AG10803 (cell line): ENCODE data around the gene TBC1D12.
A peak's percentile ranks its signal among the peaks of the same experiment; 100 is the strongest.

Source experiments
- DNase-seq: peaks from one replicate; pipeline ENCODE4 v3.0.0; 2010; ENCODE audit warnings: low read depth
- H3K4me3 ChIP-seq: 2 replicates; pipeline ENCODE4 v1.5.1; 2011; ENCODE audit warnings: mild to moderate bottlenecking, low read length, control low read depth
- CTCF ChIP-seq: conservative IDR thresholded peaks from 2 replicates; pipeline ENCODE4 v1.5.1; 2011; ENCODE audit warnings: mild to moderate bottlenecking, low read length, control low read depth, inconsistent platforms

Gene TBC1D12

DNA sequence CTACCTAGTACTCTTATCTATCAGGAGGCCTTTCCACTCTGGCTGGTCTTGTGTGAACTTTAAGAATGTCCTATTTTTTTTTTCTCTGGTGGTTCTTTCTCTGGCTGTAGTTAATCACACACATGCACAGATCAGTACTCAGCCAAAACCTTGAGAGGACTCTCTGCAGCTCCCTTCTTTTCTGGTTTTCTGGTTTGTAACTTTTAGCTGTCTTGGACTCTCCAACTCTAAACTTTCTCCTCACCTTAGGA lies 88.4 kb downstream of the TBC1D12 start:
- no peak overlapping the region for H3K4me3 ChIP-seq
- no peak for DNase-seq
- TF ChIP-seq CTCF, result no peak

- DNase-seq, result no peak
- H3K4me3 ChIP-seq, result no peak overlapping the region
- no peak for TF ChIP-seq CTCF
Observed at GRCh38 chr10:94493463-94493862, 91.1 kb downstream of the TBC1D12 start.

GRCh38 chr10:94496010-94496409 lies 93.7 kb downstream of the TBC1D12 start:
- H3K4me3 ChIP-seq, result no peak overlapping the region
- DNase-seq, result no peak
- TF ChIP-seq CTCF, result no peak

DNA sequence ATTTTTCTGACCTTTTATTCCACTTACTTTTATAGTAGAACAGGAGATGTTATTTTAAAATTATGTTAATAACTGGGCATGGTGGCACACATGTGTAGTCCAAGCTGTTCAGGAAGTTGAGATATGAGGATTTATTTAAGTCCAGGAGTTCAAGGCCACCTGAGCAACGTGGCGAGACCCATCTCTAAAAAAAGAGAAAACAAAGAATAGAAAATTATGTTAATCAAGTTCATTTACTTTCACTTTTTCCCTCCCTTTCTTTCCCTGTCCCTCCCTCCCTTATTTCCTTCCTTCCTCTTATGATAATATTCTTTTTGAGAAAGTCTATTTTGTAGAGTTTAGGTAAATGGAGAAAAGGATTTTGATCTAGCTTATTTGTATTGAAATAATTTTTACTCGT lies 94.3 kb downstream of the TBC1D12 start:
- no peak overlapping the region for H3K4me3 ChIP-seq
- no peak for DNase-seq
- no peak for TF ChIP-seq CTCF

- DNase-seq, result no peak
- no peak overlapping the region for H3K4me3 ChIP-seq
- TF ChIP-seq CTCF, result peak; percentile 51
Observed at GRCh38 chr10:94500063-94500462, 97.7 kb downstream of the TBC1D12 start.

- TF ChIP-seq CTCF, result no peak
- no peak for DNase-seq
- H3K4me3 ChIP-seq, result no peak overlapping the region
Observed at GRCh38 chr10:94521276-94522250, 119.2 kb downstream of the TBC1D12 start.

DNA sequence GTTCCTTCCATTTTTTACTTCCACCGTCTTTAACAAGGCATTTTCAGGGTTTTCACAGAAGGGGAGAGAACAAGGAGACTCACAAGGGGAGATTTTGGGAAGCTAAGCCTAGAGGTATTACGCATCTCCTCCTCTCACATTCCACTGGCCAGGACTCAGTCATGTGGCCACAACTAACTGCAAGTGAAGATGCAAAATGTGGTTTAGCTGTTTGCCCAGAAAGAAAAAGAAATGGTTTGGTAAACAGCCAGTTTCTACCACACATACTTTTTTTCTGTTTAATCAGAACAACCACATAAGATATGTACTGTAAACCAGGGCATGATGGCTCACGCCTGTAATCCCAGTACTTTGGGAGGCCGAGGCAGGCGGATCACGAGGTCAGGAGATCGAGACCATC lies 121.8 kb downstream of the TBC1D12 start:
- DNase-seq, result peak; percentile 77
- no peak overlapping the region for H3K4me3 ChIP-seq
- TF ChIP-seq CTCF, result no peak
